SK-N-SH (cell line): ENCODE results near the gene PYGB. TPM values are rescaled to one million over a fixed set of nuclear protein-coding genes. Genes with fewer than 3 reads are reported as not detected.

ENCODE experiments used
- CTCF ChIA-PET: fragments of 300-600, 350-600 bp; formaldehyde crosslinking; extraction: SDS; loops from one replicate; lab custom pipeline; 2021; lab: Yijun Ruan, JAX
- POLR2A ChIA-PET: fragments of 350-600 bp; sonication (Branson Sonifier 250); formaldehyde crosslinking; extraction: SDS; loops from one replicate; lab custom pipeline; 2020; ENCODE audit warnings: antibody characterized with exemption, inconsistent platforms; lab: Yijun Ruan, JAX
- DNase-seq: peaks from one replicate; pipeline ENCODE4 v3.0.0; 2012
- H2AFZ ChIP-seq: fragments of 200-600 bp; sonication (generic); 2 replicates; pipeline ENCODE4 v1.8.1; 2016; ENCODE audit warnings: antibody characterized with exemption, mild to moderate bottlenecking, low read depth
- H3F3A ChIP-seq: fragments of 200-600 bp; sonication (generic); replicated peaks from 2 replicates; pipeline ENCODE3; 2016; ENCODE audit warnings: antibody characterized with exemption, mild to moderate bottlenecking; ENCODE audit not compliant: insufficient read depth
- H3K27ac ChIP-seq, 2 experiments: fragments of 200-500 bp in 1 of 2; fragments of 200-600 bp in 1 of 2; sonication (Bioruptor generic) in 1 of 2; sonication (generic), shearing (Covaris generic) in 1 of 2; 2 replicates each; pipeline versions ENCODE4 v1.5.1 to v1.6.1; 2014 to 2016; ENCODE audit warnings: low read depth in 2 of 2, inconsistent platforms in 1 of 2, low read length in 1 of 2, mild to moderate bottlenecking in 1 of 2, mixed read lengths in 1 of 2
- H3K27me3 ChIP-seq: fragments of 200-600 bp; sonication (generic), shearing (Covaris generic); 2 replicates; pipeline ENCODE4 v1.6.1; 2016; ENCODE audit warnings: mixed run types; ENCODE audit not compliant: insufficient read depth
- H3K36me3 ChIP-seq, 2 experiments: fragments of 200-500 bp in 1 of 2; fragments of 200-600 bp in 1 of 2; sonication (Bioruptor generic) in 1 of 2; sonication (generic) in 1 of 2; replicated peaks in 1 of 2; 2 replicates each; pipeline versions ENCODE3 to v1.5.1; 2014 to 2016; ENCODE audit warnings: low read length in 1 of 2, mild to moderate bottlenecking in 1 of 2; ENCODE audit not compliant: insufficient read depth in 2 of 2, control insufficient read depth in 1 of 2
- H3K4me1 ChIP-seq, 2 experiments: fragments of 200-500 bp in 1 of 2; fragments of 200-600 bp in 1 of 2; sonication (Bioruptor generic) in 1 of 2; sonication (generic), shearing (Covaris generic) in 1 of 2; 2 replicates each; pipeline versions ENCODE4 v1.5.1 to v1.6.1; 2014 to 2016; ENCODE audit warnings: low read depth in 1 of 2, low read length in 1 of 2, mixed run types in 1 of 2; ENCODE audit not compliant: insufficient read depth in 2 of 2, control insufficient read depth in 1 of 2
- H3K4me2 ChIP-seq: fragments of 200-600 bp; sonication (generic), shearing (Covaris generic); 2 replicates; pipeline ENCODE4 v1.6.1; 2017; ENCODE audit warnings: mixed run types
- H3K4me3 ChIP-seq, 2 experiments: fragments of 200-500 bp in 1 of 2; fragments of 200-600 bp in 1 of 2; sonication (Bioruptor generic) in 1 of 2; sonication (generic), shearing (Covaris generic) in 1 of 2; 2 replicates each; pipeline versions ENCODE4 v1.5.1 to v1.8.1; 2014 to 2016; ENCODE audit warnings: low read depth in 2 of 2, inconsistent platforms in 1 of 2, low read length in 1 of 2, mild to moderate bottlenecking in 1 of 2, mixed read lengths in 1 of 2, moderate library complexity in 1 of 2
- H3K79me2 ChIP-seq: fragments of 200-600 bp; sonication (generic); 2 replicates; pipeline ENCODE4 v1.8.1; 2017; ENCODE audit warnings: mild to moderate bottlenecking; ENCODE audit not compliant: insufficient read depth
- H3K9ac ChIP-seq: fragments of 200-600 bp; sonication (generic); 2 replicates; pipeline ENCODE4 v1.6.1; 2017; ENCODE audit warnings: mixed run types
- H3K9me2 ChIP-seq: fragments of 200-600 bp; sonication (generic); 2 replicates; pipeline ENCODE4 v1.6.1; 2017; ENCODE audit warnings: mixed run types
- H3K9me3 ChIP-seq: fragments of 200-600 bp; sonication (generic); 2 replicates; pipeline ENCODE4 v1.6.1; 2017; ENCODE audit warnings: mixed run types, mild to moderate bottlenecking, moderate library complexity
- H4K20me1 ChIP-seq: fragments of 200-600 bp; sonication (generic); 2 replicates; pipeline ENCODE4 v1.6.1; 2017; ENCODE audit warnings: mild to moderate bottlenecking, mixed run types; ENCODE audit not compliant: insufficient read depth
- FOSL2 ChIP-seq: IDR thresholded peaks from 2 replicates; pipeline ENCODE4 v1.4.0; 2012; ENCODE audit warnings: low read depth, mild to moderate bottlenecking, moderate library complexity, borderline replicate concordance
- FOXM1 ChIP-seq: IDR thresholded peaks from 2 replicates; pipeline ENCODE4 v1.4.0; 2012; ENCODE audit warnings: low read depth, mild to moderate bottlenecking
- GABPA ChIP-seq: IDR thresholded peaks from 2 replicates; pipeline ENCODE4 v1.4.0; 2012; ENCODE audit warnings: low read depth, mild to moderate bottlenecking
- GATA2 ChIP-seq: sonication (generic); formaldehyde crosslinking; IDR thresholded peaks from 2 replicates; pipeline ENCODE4 v1.5.0; 2020; ENCODE audit warnings: mild to moderate bottlenecking, missing genetic modification reagents
- IRF3 ChIP-seq: fragments of 150-350 bp; IDR thresholded peaks from 2 replicates; pipeline ENCODE4 v1.6.1; 2016; ENCODE audit warnings: mild to moderate bottlenecking, low read depth, low read length
- MEF2A ChIP-seq: IDR thresholded peaks from 2 replicates; pipeline ENCODE4 v1.4.0; 2012; ENCODE audit warnings: low read depth, borderline replicate concordance
- NFIC ChIP-seq: IDR thresholded peaks from 2 replicates; pipeline ENCODE4 v1.4.0; 2012; ENCODE audit warnings: borderline replicate concordance
- NRF1 ChIP-seq: IDR thresholded peaks from 2 replicates; pipeline ENCODE4 v1.6.1; 2012; ENCODE audit warnings: low read depth, mild to moderate bottlenecking, low read length
- PBX3 ChIP-seq: IDR thresholded peaks from 2 replicates; pipeline ENCODE4; 2012
- POLR2AphosphoS5 ChIP-seq: IDR thresholded peaks from 2 replicates; pipeline ENCODE4 v1.6.1; 2012; ENCODE audit warnings: low read depth, low read length
- RAD21 ChIP-seq: IDR thresholded peaks from 2 replicates; pipeline ENCODE4 v1.6.1; 2012; ENCODE audit warnings: mild to moderate bottlenecking, low read length
- RCOR1 ChIP-seq: fragments of 150-350 bp; IDR thresholded peaks from 2 replicates; pipeline ENCODE4 v1.6.1; 2017; ENCODE audit warnings: antibody characterized with exemption, low read length
- TAF1 ChIP-seq: IDR thresholded peaks from 2 replicates; pipeline ENCODE4 v1.6.1; 2012; ENCODE audit warnings: low read depth, mild to moderate bottlenecking, low read length, moderate library complexity, borderline replicate concordance
- TEAD4 ChIP-seq: IDR thresholded peaks from 2 replicates; pipeline ENCODE4 v1.4.0; 2012; ENCODE audit warnings: mild to moderate bottlenecking, borderline replicate concordance; ENCODE audit not compliant: insufficient read depth
- USF2 ChIP-seq: fragments of 150-350 bp; IDR thresholded peaks from 2 replicates; pipeline ENCODE4 v1.6.1; 2017; ENCODE audit warnings: antibody characterized with exemption, low read length, low read depth, borderline replicate concordance
- YY1 ChIP-seq: IDR thresholded peaks from 2 replicates; pipeline ENCODE4 v1.4.0; 2012; ENCODE audit warnings: low read depth, mild to moderate bottlenecking
- ZBTB33 ChIP-seq: IDR thresholded peaks from 2 replicates; pipeline ENCODE4 v1.4.0; 2012; ENCODE audit warnings: low read depth, borderline replicate concordance
- WGBS: methylation state at CpG from one replicate; pipeline ENCODE4 v1.1.6; 2017; ENCODE audit warnings: low lambda C conversion rate; 5-methylcytosine and 5-hydroxymethylcytosine counted together
- polyA plus RNA-seq, 3 experiments: library from polyadenylated mRNA; depleted of rRNA; stranded (reverse); fragments of >200 nt; gene quantifications; 2 replicates each; pipeline ENCODE4 v1.2.3, GENCODE V29; 2012

Gene PYGB
- polyA plus RNA-seq, 1 of the 3 experiments (the other 2 are of a cell fraction) = 35.8 TPM

- no peaks in the 10 kb centered on the region for H3K9me3 ChIP-seq
- no peak overlapping the region for H2AFZ ChIP-seq
- H4K20me1 ChIP-seq = no peaks in the 10 kb centered on the region
- no peaks in the 10 kb centered on the region for H3K4me1 ChIP-seq
- no peak overlapping the region for H3K9ac ChIP-seq
- H3K9me2 ChIP-seq = no peaks in the 10 kb centered on the region
- peaks cover 23 to 39% of the 10 kb centered on the region in 2 experiments for H3K36me3 ChIP-seq
- H3K27ac ChIP-seq = no peak overlapping the region
- no peak overlapping the region for H3K4me3 ChIP-seq
- H3F3A ChIP-seq = no peaks in the 10 kb centered on the region
- H3K4me2 ChIP-seq = no peak overlapping the region
- POLR2A ChIA-PET = interaction anchor here (0.8 kb wide), 1 partner anchor 15 kb away, joined by 3 read pairs; no protein-coding TSS in a partner anchor
- H3K27me3 ChIP-seq = no peaks in the 10 kb centered on the region
- no peak for DNase-seq
- peaks cover 1% of the 10 kb centered on the region for H3K79me2 ChIP-seq
- CTCF ChIA-PET = no interaction called here
- no peak for TF ChIP-seq NRF1
- no peak for TF ChIP-seq POLR2AphosphoS5
- WGBS = 87% methylated on average over 7 of the region's 7 CpGs
These were observed 36.6 kb upstream of the PYGB start for GRCh38 chr20:25211273-25211672.

- ChIA-PET CTCF (no interaction called here), POLR2A (no interaction called here)
- H3K9me3 ChIP-seq = no peaks in the 10 kb centered on the region
- H3K4me2 ChIP-seq = no peak overlapping the region
- H4K20me1 ChIP-seq = no peaks in the 10 kb centered on the region
- H3K9me2 ChIP-seq = no peaks in the 10 kb centered on the region
- H3K27ac ChIP-seq = no peak overlapping the region
- H3K4me3 ChIP-seq = no peak overlapping the region
- H3F3A ChIP-seq = no peaks in the 10 kb centered on the region
- H3K36me3 ChIP-seq = peaks cover 27 to 39% of the 10 kb centered on the region in 2 experiments
- H3K27me3 ChIP-seq = no peaks in the 10 kb centered on the region
- H3K4me1 ChIP-seq = no peaks in the 10 kb centered on the region
- no peak for DNase-seq
- no peaks in the 10 kb centered on the region; the same call in 1 of the 2 replicates for H3K79me2 ChIP-seq
- no peak overlapping the region for H2AFZ ChIP-seq
- H3K9ac ChIP-seq = no peak overlapping the region
- TF ChIP-seq POLR2AphosphoS5 = no peak
- no peak for TF ChIP-seq GABPA
- no peak for TF ChIP-seq TEAD4
- no peak for TF ChIP-seq YY1
- TF ChIP-seq USF2 = no peak
- TF ChIP-seq FOSL2 = no peak
- no peak for TF ChIP-seq RCOR1
- no peak for TF ChIP-seq RAD21
- TF ChIP-seq GATA2 = no peak
- 75% methylated on average over 5 of the region's 5 CpGs for WGBS
These were observed 35.6 kb upstream of the PYGB start for GRCh38 chr20:25212242-25212641.

- no peak overlapping the region for H3K4me2 ChIP-seq
- no peak overlapping the region for H3K27ac ChIP-seq
- H3F3A ChIP-seq = no peaks in the 10 kb centered on the region
- H3K4me3 ChIP-seq = no peak overlapping the region
- H3K79me2 ChIP-seq = no peaks in the 10 kb centered on the region; the same call in 1 of the 2 replicates
- no peak overlapping the region for H3K9ac ChIP-seq
- WGBS = 89% methylated on average over 15 of the region's 21 CpGs
- H3K9me2 ChIP-seq = no peaks in the 10 kb centered on the region
- DNase-seq = no peak
- POLR2A ChIA-PET = no interaction called here
- CTCF ChIA-PET = no interaction called here
- H2AFZ ChIP-seq = no peak overlapping the region
- no peaks in the 10 kb centered on the region for H3K27me3 ChIP-seq
- H3K9me3 ChIP-seq = no peaks in the 10 kb centered on the region
- H3K36me3 ChIP-seq = peaks cover 32 to 43% of the 10 kb centered on the region in 2 experiments
- H3K4me1 ChIP-seq = no peaks in the 10 kb centered on the region
- H4K20me1 ChIP-seq = no peaks in the 10 kb centered on the region
- no peak for TF ChIP-seq ZBTB33
- TF ChIP-seq MEF2A = no peak
- TF ChIP-seq NFIC = no peak
- TF ChIP-seq IRF3 = no peak
- TF ChIP-seq TEAD4 = no peak
- TF ChIP-seq PBX3 = no peak
- no peak for TF ChIP-seq TAF1
- no peak for TF ChIP-seq FOXM1
These were observed 34.1 kb upstream of the PYGB start for GRCh38 chr20:25213566-25214425.
